NB4 (cell line): ENCODE results near the gene NPR2.

Experiments used
- DNase-seq: peaks from one replicate; pipeline ENCODE4 v3.0.0; 2010; ENCODE audit warnings: low read depth
- H3K4me3 ChIP-seq: one replicate; pipeline ENCODE4 v1.5.1; 2011; ENCODE audit warnings: mild to moderate bottlenecking, low read depth, low read length, moderate library complexity
- CTCF ChIP-seq: IDR thresholded peaks from one replicate; pipeline ENCODE4 v1.5.1; 2012; ENCODE audit warnings: low read depth, low read length
- MAX ChIP-seq: IDR thresholded peaks from 2 replicates; pipeline ENCODE4 v1.6.1; 2011; ENCODE audit warnings: low read depth, low read length
- MYC ChIP-seq: IDR thresholded peaks from 2 replicates; pipeline ENCODE4 v1.6.1; 2011; ENCODE audit warnings: low read depth, low read length
- POLR2A ChIP-seq: IDR thresholded peaks from 2 replicates; pipeline ENCODE4 v1.6.1; 2011; ENCODE audit warnings: mild to moderate bottlenecking; ENCODE audit not compliant: insufficient read length; ENCODE audit errors: extremely low read depth

NPR2 gene

GRCh38 chr9:35852876-35853865 is 61.8 kb downstream of the NPR2 start:
- no peak for DNase-seq
- no peak overlapping the region for H3K4me3 ChIP-seq
- TF ChIP-seq MYC, result no peak
- no peak for TF ChIP-seq POLR2A
- no peak for TF ChIP-seq MAX
- TF ChIP-seq CTCF, result no peak

- TF ChIP-seq MAX (no peak), MYC (no peak), CTCF (no peak), POLR2A (no peak)
- DNase-seq, result no peak
These were observed 62.8 kb downstream of the NPR2 start for GRCh38 chr9:35854091-35854762.

GRCh38 chr9:35856206-35856605 is 64.8 kb downstream of the NPR2 start:
- no peak for DNase-seq
- H3K4me3 ChIP-seq, result no peak overlapping the region
- TF ChIP-seq CTCF (no peak), POLR2A (no peak), MYC (no peak), MAX (no peak)

More at GRCh38 chr9:35854091-35854762, 62.8 kb downstream of the NPR2 start:
- no peak overlapping the region for H3K4me3 ChIP-seq

GRCh38 chr9:35856882-35857281 is 65.5 kb downstream of the NPR2 start:
- TF ChIP-seq MAX, result no peak
- TF ChIP-seq POLR2A, result no peak
- no peak for TF ChIP-seq MYC
- TF ChIP-seq CTCF, result no peak
- DNase-seq, result no peak
- H3K4me3 ChIP-seq, result no peak overlapping the region

DNA sequence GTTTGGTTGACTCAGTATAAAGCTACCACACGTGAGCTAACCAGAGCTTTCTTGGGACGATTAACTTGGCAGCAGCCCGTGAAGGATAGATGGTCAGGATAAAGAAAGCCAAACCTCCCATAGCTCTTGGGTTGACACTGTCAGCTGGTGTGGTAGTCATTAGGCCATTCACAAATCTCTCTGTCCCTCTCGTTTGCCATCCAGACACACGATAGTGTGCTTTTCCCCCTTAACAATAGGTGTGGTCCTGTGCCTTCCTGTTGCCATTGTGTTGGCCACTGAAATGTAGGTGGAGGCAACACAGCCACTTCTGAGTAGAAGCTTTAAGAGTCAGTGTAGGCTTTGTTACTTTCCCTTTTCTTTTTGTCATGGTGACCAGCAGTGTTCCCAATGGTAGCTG is 67.1 kb downstream of the NPR2 start:
- no peak overlapping the region for H3K4me3 ChIP-seq
- no peak for TF ChIP-seq CTCF
- TF ChIP-seq MYC, result no peak
- no peak for TF ChIP-seq MAX
- TF ChIP-seq POLR2A, result no peak
- no peak for DNase-seq
